H1 (cell line): ENCODE data around the gene NSF. TPM values are rescaled to one million over a fixed set of nuclear protein-coding genes. Genes with fewer than 3 reads are reported as not detected.
A peak's percentile ranks its signal among the peaks of the same experiment; 100 is the strongest.
"Not testable (repeated sequence)": the region's sequence is repeated elsewhere in the genome, so short reads cannot be mapped to it uniquely, and the experiment has no call there.

Experiments
- CTCF ChIA-PET: fragments of 300-600 bp; sonication (Branson Sonifier 250); formaldehyde crosslinking; loops from one replicate; lab custom pipeline; 2021; ENCODE audit not compliant: partially characterized antibody; lab: Charles Lee
- POLR2A ChIA-PET: fragments of 300-600 bp; sonication (Branson Sonifier 250); formaldehyde crosslinking; loops from one replicate; lab custom pipeline; 2021; ENCODE audit warnings: inconsistent platforms; ENCODE audit not compliant: partially characterized antibody; lab: Charles Lee
- DNase-seq, 2 experiments: peaks; one replicate each; pipeline versions ENCODE4 v3.0.0 to v3.0.0-alpha.2; 2010 to 2022; ENCODE audit warnings: low spot score in 2 of 2, low read depth in 1 of 2, mixed read lengths in 1 of 2
- FAIRE-seq: peaks from 2 replicates; lab custom pipeline; 2011; peaks lifted over from hg19 to GRCh38; lab: Jason Lieb, UNC
- H2AFZ ChIP-seq: 2 replicates; pipeline ENCODE4 v1.8.1; 2012; ENCODE audit warnings: low read length, inconsistent platforms
- H2AK5ac ChIP-seq: 2 replicates; pipeline ENCODE4 v1.6.1; 2013; ENCODE audit warnings: low read depth, low read length
- H2BK120ac ChIP-seq: replicated peaks from 2 replicates; pipeline ENCODE3; 2013; ENCODE audit warnings: low read depth, low read length, inconsistent platforms
- H2BK12ac ChIP-seq: 2 replicates; pipeline ENCODE4 v1.6.1; 2013; ENCODE audit warnings: low read depth, low read length
- H2BK15ac ChIP-seq: 2 replicates; pipeline ENCODE4 v1.6.1; 2013; ENCODE audit warnings: low read length
- H2BK20ac ChIP-seq: 2 replicates; pipeline ENCODE4 v1.6.1; 2013; ENCODE audit warnings: low read length
- H2BK5ac ChIP-seq: 2 replicates; pipeline ENCODE4 v1.6.1; 2013; ENCODE audit warnings: low read depth, low read length
- H3K14ac ChIP-seq: 2 replicates; pipeline ENCODE4 v1.6.1; 2013; ENCODE audit warnings: inconsistent platforms; ENCODE audit not compliant: insufficient read length
- H3K18ac ChIP-seq: 2 replicates; pipeline ENCODE4 v1.6.1; 2013; ENCODE audit warnings: low read length; ENCODE audit errors: extremely low read depth
- H3K23ac ChIP-seq: 2 replicates; pipeline ENCODE4 v1.6.1; 2013; ENCODE audit warnings: inconsistent platforms; ENCODE audit not compliant: insufficient read length
- H3K23me2 ChIP-seq: 2 replicates; pipeline ENCODE4 v1.6.1; 2013; ENCODE audit warnings: low read depth, low read length
- H3K27ac ChIP-seq: 2 replicates; pipeline ENCODE4 v1.6.1; 2011; ENCODE audit warnings: low read depth, low read length, inconsistent platforms
- H3K27me3 ChIP-seq, 4 experiments: replicated peaks in 1 of 4; 1 replicate in 1 of 4; 2 replicates in 3 of 4; pipeline versions ENCODE4 v1.6.1 to v1.8.1; 2011 to 2013; ENCODE audit warnings: low read length in 3 of 4, mild to moderate bottlenecking in 3 of 4, inconsistent platforms in 2 of 4, mixed read lengths in 2 of 4, moderate library complexity in 1 of 4; ENCODE audit not compliant: control insufficient read depth in 3 of 4, insufficient read depth in 3 of 4; ENCODE audit errors: extremely low read depth in 1 of 4
- H3K36me3 ChIP-seq, 4 experiments: 2 replicates each; pipeline versions ENCODE4 v1.6.1 to v1.8.1; 2011 to 2013; ENCODE audit warnings: mild to moderate bottlenecking in 4 of 4, low read length in 3 of 4, moderate library complexity in 2 of 4, control low read depth in 1 of 4, inconsistent platforms in 1 of 4; ENCODE audit not compliant: insufficient read depth in 4 of 4, control insufficient read depth in 2 of 4
- H3K4ac ChIP-seq: replicated peaks from 2 replicates; pipeline ENCODE3; 2013; ENCODE audit warnings: low read length, low read depth, mixed read lengths, inconsistent platforms; ENCODE audit not compliant: insufficient read length
- H3K4me1 ChIP-seq, 4 experiments: replicated peaks in 1 of 4; 1 replicate in 1 of 4; 2 replicates in 3 of 4; pipeline versions ENCODE4 v1.6.1 to v1.8.1; 2011 to 2013; ENCODE audit warnings: low read length in 3 of 4, inconsistent platforms in 2 of 4, mixed read lengths in 1 of 4; ENCODE audit not compliant: insufficient read depth in 4 of 4, control insufficient read depth in 3 of 4
- H3K4me2 ChIP-seq, 2 experiments: 2 replicates each; pipeline versions ENCODE4 v1.6.1 to v1.8.1; 2011 to 2013; ENCODE audit warnings: low read depth in 2 of 2, low read length in 2 of 2, control low read depth in 1 of 2, inconsistent platforms in 1 of 2, mild to moderate bottlenecking in 1 of 2; ENCODE audit not compliant: insufficient read depth in 1 of 2
- H3K4me3 ChIP-seq, 4 experiments: fragments of 200-600, 300-600 bp in 1 of 4; sonication (generic), shearing (Covaris generic), sonication (Bioruptor Twin) in 1 of 4; 2 replicates each; pipeline versions ENCODE4 v1.5.1 to v1.8.1; 2011 to 2016; ENCODE audit warnings: low read length in 4 of 4, low read depth in 3 of 4, control low read depth in 2 of 4, inconsistent platforms in 2 of 4, mild to moderate bottlenecking in 2 of 4, mixed read lengths in 1 of 4, moderate library complexity in 1 of 4; ENCODE audit not compliant: insufficient read depth in 2 of 4; ENCODE audit errors: extremely low read depth in 1 of 4
- H3K56ac ChIP-seq: replicated peaks from 2 replicates; pipeline ENCODE3; 2013; ENCODE audit warnings: low read depth, mild to moderate bottlenecking, mixed read lengths, low read length, inconsistent platforms; ENCODE audit not compliant: insufficient read length
- H3K79me1 ChIP-seq: 2 replicates; pipeline ENCODE4 v1.6.1; 2013; ENCODE audit warnings: low read depth, low read length, control low read depth
- H3K79me2 ChIP-seq, 2 experiments: 2 replicates each; pipeline versions ENCODE4 v1.6.1 to v1.8.1; 2012 to 2013; ENCODE audit warnings: low read length in 2 of 2, mild to moderate bottlenecking in 2 of 2, inconsistent platforms in 1 of 2; ENCODE audit not compliant: insufficient read depth in 2 of 2, control insufficient read depth in 1 of 2
- H3K9ac ChIP-seq, 4 experiments: replicated peaks in 1 of 4; 1 replicate in 1 of 4; 2 replicates in 3 of 4; pipeline versions ENCODE4 v1.6.1 to v1.8.1; 2011 to 2013; ENCODE audit warnings: low read depth in 3 of 4, low read length in 3 of 4, control low read depth in 2 of 4, mild to moderate bottlenecking in 2 of 4, moderate library complexity in 2 of 4, inconsistent platforms in 1 of 4; ENCODE audit errors: extremely low read depth in 1 of 4
- H3K9me3 ChIP-seq, 2 experiments: 2 replicates each; pipeline versions ENCODE4 v1.6.1 to v1.8.1; 2012 to 2013; ENCODE audit warnings: mild to moderate bottlenecking in 2 of 2, moderate library complexity in 2 of 2, control low read depth in 1 of 2, inconsistent platforms in 1 of 2, low read depth in 1 of 2, low read length in 1 of 2, mixed read lengths in 1 of 2; ENCODE audit not compliant: insufficient read depth in 2 of 2
- H4K20me1 ChIP-seq, 2 experiments: replicated peaks in 1 of 2; 2 replicates each; pipeline versions ENCODE3 to v1.8.1; 2011 to 2013; ENCODE audit warnings: inconsistent platforms in 2 of 2, low read length in 2 of 2, mild to moderate bottlenecking in 1 of 2; ENCODE audit not compliant: insufficient read depth in 2 of 2, control insufficient read depth in 1 of 2
- H4K5ac ChIP-seq: 2 replicates; pipeline ENCODE4 v1.6.1; 2013; ENCODE audit warnings: low read length, low read depth, mixed read lengths, inconsistent platforms; ENCODE audit not compliant: insufficient read length
- H4K8ac ChIP-seq: 2 replicates; pipeline ENCODE4 v1.8.0; 2013; ENCODE audit warnings: mild to moderate bottlenecking, moderate library complexity, low read length, inconsistent platforms; ENCODE audit not compliant: insufficient read depth; ENCODE audit errors: extremely low read depth
- H4K91ac ChIP-seq: replicated peaks from 2 replicates; pipeline ENCODE3; 2013; ENCODE audit warnings: low read length, mixed read lengths, inconsistent platforms; ENCODE audit not compliant: insufficient read length
- WGBS, 2 experiments: shearing (Covaris generic) in 1 of 2; methylation state at CpG; one replicate each; pipeline versions ENCODE4 v1.1.6 to v1.1.7; 2013 to 2015; ENCODE audit warnings: low lambda C conversion rate in 2 of 2, mixed read lengths in 2 of 2, inconsistent platforms in 1 of 2, low coverage in 1 of 2, missing lambda C conversion rate in 1 of 2; ENCODE audit not compliant: insufficient replicate concordance in 2 of 2, insufficient coverage in 1 of 2, insufficient read length in 1 of 2; ENCODE audit errors: extremely low coverage in 1 of 2, missing lambda C conversion rate in 1 of 2; 5-methylcytosine and 5-hydroxymethylcytosine counted together
- polyA plus RNA-seq, 7 experiments: library from polyadenylated mRNA; depleted of rRNA in 3 of 7; stranded (reverse) in 5 of 7; unstranded in 2 of 7; fragments of >200 nt in 5 of 7; fragments of 200-250 nt in 2 of 7; gene quantifications; 1 replicate in 5 of 7; 2 replicates in 1 of 7; 4 replicates in 1 of 7; pipeline versions ENCODE4 v1.2.1 to v1.2.3, GENCODE V29; 2011 to 2013; ENCODE audit warnings: missing spikeins in 2 of 7, mixed read lengths in 2 of 7
- total RNA-seq: library from RNA; stranded (reverse); fragmentation: NEBNext Ultra II Directional; extraction: Animal tissue kit (Norgen Biotek cat#: 25700); gene quantifications from 2 replicates; pipeline ENCODE4 v1.2.1, GENCODE V29; 2021

Gene NSF
- total and polyA plus RNA-seq, 2 of the 8 experiments (the other 6 are each of a cell fraction or from before 2014, with no cell fraction given) = 13.0 to 27.7 TPM

GRCh38 chr17:46632146-46632545, 41.7 kb downstream of the NSF start:
- H3K9ac ChIP-seq, H4K91ac ChIP-seq, H3K56ac ChIP-seq, H2BK120ac ChIP-seq, H3K9me3 ChIP-seq, H3K4me2 ChIP-seq, H2AFZ ChIP-seq, H4K8ac ChIP-seq, H3K79me2 ChIP-seq, H3K18ac ChIP-seq, POLR2A ChIA-PET, H3K4me3 ChIP-seq, H2BK20ac ChIP-seq, CTCF ChIA-PET, H3K23ac ChIP-seq, H3K36me3 ChIP-seq, H4K20me1 ChIP-seq, H4K5ac ChIP-seq, H2BK15ac ChIP-seq, H2BK5ac ChIP-seq, H3K4me1 ChIP-seq, H3K23me2 ChIP-seq, H2AK5ac ChIP-seq, DNase-seq, H3K27ac ChIP-seq, H3K14ac ChIP-seq, H3K79me1 ChIP-seq, H2BK12ac ChIP-seq, H3K27me3 ChIP-seq, H3K4ac ChIP-seq: not testable (repeated sequence)
- WGBS, 2 experiments = no CpG with 5 or more reads among the region's 3 CpGs
- FAIRE-seq = peak; percentile 94

- not testable (repeated sequence) for FAIRE-seq, DNase-seq, H4K91ac ChIP-seq
These were observed 44.4 kb downstream of the NSF start for GRCh38 chr17:46634844-46635243.

More at GRCh38 chr17:46634844-46635243, 44.4 kb downstream of the NSF start:
- CTCF ChIA-PET, H2BK12ac ChIP-seq, H3K4ac ChIP-seq, H3K27me3 ChIP-seq, H3K4me2 ChIP-seq, H4K5ac ChIP-seq, H3K9ac ChIP-seq, H3K23ac ChIP-seq, H2BK5ac ChIP-seq, H4K8ac ChIP-seq, H3K4me1 ChIP-seq, H3K36me3 ChIP-seq, H3K79me2 ChIP-seq, H2AK5ac ChIP-seq, H2BK15ac ChIP-seq, H2AFZ ChIP-seq, H3K4me3 ChIP-seq, H3K79me1 ChIP-seq, H3K14ac ChIP-seq, POLR2A ChIA-PET, H2BK20ac ChIP-seq, H3K23me2 ChIP-seq, H3K56ac ChIP-seq, H2BK120ac ChIP-seq, H4K20me1 ChIP-seq, H3K27ac ChIP-seq, H3K9me3 ChIP-seq, H3K18ac ChIP-seq: not testable (repeated sequence)
